Measurements from ENCODE around the gene ZNF571.
A peak's percentile ranks its signal among the peaks of the same experiment; 100 is the strongest.

Gene ZNF571

GRCh38 chr19:37594982-37595382, 390 bp upstream of the ZNF571 start (continued):
- TF ChIP-seq ZNF529 (tag by site-specific recombination; IDR thresholded peaks at IDR 0.05; ENCODE audit: insufficient replicate concordance) = no peak
- TF ChIP-seq, protein P1, sequence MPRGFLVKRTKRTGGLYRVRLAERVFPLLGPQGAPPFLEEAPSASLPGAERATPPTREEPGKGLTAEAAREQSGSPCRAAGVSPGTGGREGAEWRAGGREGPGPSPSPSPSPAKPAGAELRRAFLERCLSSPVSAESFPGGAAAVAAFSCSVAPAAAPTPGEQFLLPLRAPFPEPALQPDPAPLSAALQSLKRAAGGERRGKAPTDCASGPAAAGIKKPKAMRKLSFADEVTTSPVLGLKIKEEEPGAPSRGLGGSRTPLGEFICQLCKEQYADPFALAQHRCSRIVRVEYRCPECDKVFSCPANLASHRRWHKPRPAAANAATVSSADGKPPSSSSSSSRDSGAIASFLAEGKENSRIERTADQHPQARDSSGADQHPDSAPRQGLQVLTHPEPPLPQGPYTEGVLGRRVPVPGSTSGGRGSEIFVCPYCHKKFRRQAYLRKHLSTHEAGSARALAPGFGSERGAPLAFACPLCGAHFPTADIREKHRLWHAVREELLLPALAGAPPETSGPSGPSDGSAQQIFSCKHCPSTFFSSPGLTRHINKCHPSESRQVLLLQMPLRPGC (tag by site-specific recombination; IDR thresholded peaks at IDR 0.05) = peak; percentile 88
- TF ChIP-seq ZNF2 (tag by site-specific recombination; IDR thresholded peaks at IDR 0.05) = peak; percentile 98
- TF ChIP-seq ZNF777 (tag by site-specific recombination; IDR thresholded peaks at IDR 0.05; ENCODE audit: borderline replicate concordance) = peak; percentile 94; the same call in 1 of the 2 replicates
- TF ChIP-seq ZNF514 (tag by site-specific recombination; IDR thresholded peaks at IDR 0.05) = no peak
- no peak for TF ChIP-seq KLF10 (tag by site-specific recombination; IDR thresholded peaks at IDR 0.05)
- no peak; the same call in 1 of the 2 replicates for TF ChIP-seq ZNF394 (tag by site-specific recombination; IDR thresholded peaks at IDR 0.05; ENCODE audit: borderline replicate concordance)

GRCh38 chr19:37593996-37594303, 642 bp downstream of the ZNF571 start:
- ChIA-PET CTCF (no interaction called here), POLR2A (interaction anchor here (0.6 to 2.4 kb wide), 23 partner anchors 11 to 1909 kb away, joined by 3 to 29 read pairs (median 8); partner anchors contain the start of genes SIPA1L3, ZFP30, ZNF146 and ZNF345)
- Histone ChIP-seq H3K27ac (ENCODE audit: extremely low read depth, low read depth, low read length) (peak overlapping the region; percentile 87), H3K9me3 (ENCODE audit: control insufficient read depth, insufficient read depth, low read depth, low read length) (peaks cover 10% of the 10 kb centered on the region), H3K4me1 (ENCODE audit: control insufficient read depth, insufficient read depth, low read length) (0 out of 2 replicates have a peak, but pooled peaks cover 5% of the 10 kb centered on the region), H3K36me3 (ENCODE audit: control insufficient read depth in 2 of 2, insufficient read depth in 1 of 2, low read length in 2 of 2) (peaks cover 7 to 22% of the 10 kb centered on the region in 2 experiments), H3K4me3 (ENCODE audit: low read depth, low read length) (peak overlapping the region; percentile 71)
- TF ChIP-seq KLF10 (tag by site-specific recombination; IDR thresholded peaks at IDR 0.05) (no peak), ZNF544 (tag by site-specific recombination; IDR thresholded peaks at IDR 0.05) (no peak), ZNF335 (tag by site-specific recombination; conservative IDR thresholded peaks at IDR 0.05) (peak; percentile 82; the same call in 1 of the 2 replicates), ZNF571 (tag by site-specific recombination; IDR thresholded peaks at IDR 0.05) (no peak)

DNA sequence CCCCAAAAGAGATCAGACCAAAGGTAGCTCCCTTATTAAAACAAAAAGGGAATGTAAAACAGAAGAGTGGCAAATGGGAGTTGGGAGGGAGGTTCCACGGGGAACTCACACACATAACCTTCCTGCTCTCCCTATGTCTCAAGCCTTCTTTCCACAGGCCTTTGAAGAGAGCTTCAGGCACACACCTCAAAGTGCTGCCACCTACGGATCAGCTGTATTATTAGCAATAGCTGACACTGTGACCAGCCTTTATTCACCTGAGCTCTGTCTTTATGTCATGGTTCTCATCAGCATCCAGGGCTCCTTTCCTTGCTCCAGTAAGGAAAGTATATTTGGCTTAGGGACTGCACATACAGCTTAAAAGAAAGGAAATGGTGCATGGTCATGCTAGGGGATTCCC, 11.3 kb downstream of the ZNF571 start:
- CTCF ChIA-PET = interaction anchor here (0.8 to 1.2 kb wide), 7 partner anchors 9 to 149 kb away, joined by 3 to 6 read pairs (median 4); no protein-coding TSS in a partner anchor
- Histone ChIP-seq H3K27ac (ENCODE audit: extremely low read depth, low read depth, low read length) (no peak overlapping the region), H3K4me1 (ENCODE audit: control insufficient read depth, insufficient read depth, low read length) (no peaks in the 10 kb centered on the region), H3K9me3 (ENCODE audit: control insufficient read depth, insufficient read depth, low read depth, low read length) (peaks cover 18% of the 10 kb centered on the region), H3K4me3 (ENCODE audit: low read depth, low read length) (no peak overlapping the region), H3K36me3 (ENCODE audit: control insufficient read depth in 2 of 2, insufficient read depth in 1 of 2, low read length in 2 of 2) (peaks cover 68 to 77% of the 10 kb centered on the region in 2 experiments)
- POLR2A ChIA-PET = interaction anchor here (1.4 kb wide), 1 partner anchor 11 kb away, joined by 5 read pairs; the partner anchor contains the start of genes ZNF540 and ZNF571
- TF ChIP-seq GLIS2 (tag by site-specific recombination; IDR thresholded peaks at IDR 0.05) = no peak
- TF ChIP-seq REPIN1 (tag by site-specific recombination; IDR thresholded peaks at IDR 0.05; ENCODE audit: low read depth) = no peak
- TF ChIP-seq, protein P2, sequence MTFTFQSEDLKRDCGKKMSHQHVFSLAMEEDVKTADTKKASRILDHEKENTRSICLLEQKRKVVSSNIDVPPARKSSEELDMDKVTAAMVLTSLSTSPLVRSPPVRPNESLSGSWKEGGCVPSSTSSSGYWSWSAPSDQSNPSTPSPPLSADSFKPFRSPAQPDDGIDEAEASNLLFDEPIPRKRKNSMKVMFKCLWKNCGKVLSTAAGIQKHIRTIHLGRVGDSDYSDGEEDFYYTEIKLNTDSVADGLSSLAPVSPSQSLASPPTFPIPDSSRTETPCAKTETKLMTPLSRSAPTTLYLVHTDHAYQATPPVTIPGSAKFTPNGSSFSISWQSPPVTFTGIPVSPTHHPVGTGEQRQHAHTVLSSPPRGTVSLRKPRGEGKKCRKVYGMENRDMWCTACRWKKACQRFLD (tag by site-specific recombination; IDR thresholded peaks at IDR 0.05) = no peak
- no peak for TF ChIP-seq ZSCAN5A (tag by site-specific recombination; IDR thresholded peaks at IDR 0.05)
- no peak for TF ChIP-seq HOXC10 (CRISPR knock-in tag; IDR thresholded peaks at IDR 0.05)
- TF ChIP-seq ZFP3 (tag by site-specific recombination; IDR thresholded peaks at IDR 0.05; ENCODE audit: low read depth) = no peak
- TF ChIP-seq ZBTB17 (tag by site-specific recombination; IDR thresholded peaks at IDR 0.05) = no peak
- TF ChIP-seq, protein P3, sequence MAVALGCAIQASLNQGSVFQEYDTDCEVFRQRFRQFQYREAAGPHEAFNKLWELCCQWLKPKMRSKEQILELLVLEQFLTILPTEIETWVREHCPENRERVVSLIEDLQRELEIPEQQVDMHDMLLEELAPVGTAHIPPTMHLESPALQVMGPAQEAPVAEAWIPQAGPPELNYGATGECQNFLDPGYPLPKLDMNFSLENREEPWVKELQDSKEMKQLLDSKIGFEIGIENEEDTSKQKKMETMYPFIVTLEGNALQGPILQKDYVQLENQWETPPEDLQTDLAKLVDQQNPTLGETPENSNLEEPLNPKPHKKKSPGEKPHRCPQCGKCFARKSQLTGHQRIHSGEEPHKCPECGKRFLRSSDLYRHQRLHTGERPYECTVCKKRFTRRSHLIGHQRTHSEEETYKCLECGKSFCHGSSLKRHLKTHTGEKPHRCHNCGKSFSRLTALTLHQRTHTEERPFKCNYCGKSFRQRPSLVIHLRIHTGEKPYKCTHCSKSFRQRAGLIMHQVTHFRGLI (tag by site-specific recombination; IDR thresholded peaks at IDR 0.05) = no peak
- TF ChIP-seq BCL11B (tag by site-specific recombination; IDR thresholded peaks at IDR 0.05; ENCODE audit: low read depth) = no peak
- no peak for TF ChIP-seq WT1 (tag by site-specific recombination; IDR thresholded peaks at IDR 0.05)
- TF ChIP-seq ZFHX2 (tag by site-specific recombination; conservative IDR thresholded peaks at IDR 0.05) = no peak
- TF ChIP-seq, protein P1 (tag by site-specific recombination; IDR thresholded peaks at IDR 0.05) = no peak
- no peak for TF ChIP-seq KLF1 (tag by site-specific recombination; IDR thresholded peaks at IDR 0.05)
- TF ChIP-seq ZNF513 (tag by site-specific recombination; IDR thresholded peaks at IDR 0.05) = no peak
- no peak for TF ChIP-seq SCRT1 (tag by site-specific recombination; IDR thresholded peaks at IDR 0.05; ENCODE audit: borderline replicate concordance)
- TF ChIP-seq ZNF16 (tag by site-specific recombination; IDR thresholded peaks at IDR 0.05; ENCODE audit: low read depth) = no peak

All from HEK293 (cell line).